Activated CD8-positive, alpha-beta T cell treated with anti-CD3 and anti-CD28 coated beads for 36 hours (primary cell): ENCODE measurements around the gene CLTB. TPM values are rescaled to one million over a fixed set of nuclear protein-coding genes. Genes with fewer than 3 reads are reported as not detected.
A peak's percentile ranks its signal among the peaks of the same experiment; 100 is the strongest.

Experiments used
- ATAC-seq: fragments of 200-7000 bp; cut with Tn5 transposase; one replicate; pipeline ENCODE4 v1.10.0; 2021; ENCODE audit warnings: mild to moderate bottlenecking, moderate library complexity
- CTCF ChIA-PET: fragments of 350-600 bp; sonication (Branson Sonifier 250); formaldehyde crosslinking; loops from one replicate; lab custom pipeline; 2021; ENCODE audit warnings: antibody characterized with exemption; lab: Charles Lee
- POLR2A ChIA-PET: fragments of 350-600 bp; sonication (Branson Sonifier 250); formaldehyde crosslinking; loops from one replicate; lab custom pipeline; 2021; ENCODE audit warnings: antibody characterized with exemption; lab: Charles Lee
- DNase-seq: peaks from one replicate; pipeline ENCODE4 v3.0.0-alpha.2; 2020
- H3K27ac Mint-ChIP-seq: one replicate; pipeline ENCODE4 v1.8.0; 2021; ENCODE audit warnings: mild to moderate bottlenecking, mixed read lengths
- H3K27me3 Mint-ChIP-seq: one replicate; pipeline ENCODE4 v1.8.0; 2021; ENCODE audit warnings: mixed read lengths
- H3K36me3 Mint-ChIP-seq: one replicate; pipeline ENCODE4 v1.8.0; 2021; ENCODE audit warnings: low read depth, mixed read lengths
- H3K4me1 Mint-ChIP-seq: one replicate; pipeline ENCODE4 v1.8.0; 2021; ENCODE audit warnings: low read depth, mixed read lengths
- H3K4me3 Mint-ChIP-seq: one replicate; pipeline ENCODE4 v1.8.0; 2021; ENCODE audit warnings: mild to moderate bottlenecking, moderate library complexity, mixed read lengths
- H3K9me3 Mint-ChIP-seq: one replicate; pipeline ENCODE4 v1.8.0; 2021; ENCODE audit warnings: mixed read lengths
- CTCF ChIP-seq: fragments of 200-600 bp; IDR thresholded peaks from one replicate; pipeline ENCODE4 v1.8.0; 2022; ENCODE audit warnings: antibody characterized with exemption, mild to moderate bottlenecking
- intact Hi-C: fragments of 100-400 bp; cut with micrococcal nuclease; formaldehyde crosslinking; loops from one replicate; pipeline ENCODE4 v1.10.0; 2022
- total RNA-seq, 2 experiments: library from RNA; stranded (reverse); gene quantifications; one replicate each; pipeline ENCODE4 v1.2.3, GENCODE V29; 2021

The CLTB gene
- total RNA-seq, 2 experiments from 2014 or later = 48.2 to 48.6 TPM

GRCh38 chr5:176371621-176372539 lies 44.5 kb downstream of the CLTB start:
- POLR2A ChIA-PET = interaction anchor here (0.6 to 2.1 kb wide), 5 partner anchors 11 to 236 kb away, joined by 3 to 13 read pairs (median 5); no protein-coding TSS in a partner anchor
- TF ChIP-seq CTCF = no peak
- intact Hi-C loops = no loop called here
- H3K27ac Mint-ChIP-seq = no peak overlapping the region
- no peaks in the 10 kb centered on the region for H3K27me3 Mint-ChIP-seq
- ATAC-seq (no peak), DNase-seq (no peak)
- CTCF ChIA-PET = interaction anchor here (0.8 to 0.9 kb wide), 2 partner anchors 9 to 12 kb away, joined by 3 read pairs; no protein-coding TSS in a partner anchor
- H3K9me3 Mint-ChIP-seq = no peaks in the 10 kb centered on the region
- no peak overlapping the region for H3K4me3 Mint-ChIP-seq
- H3K4me1 Mint-ChIP-seq = peaks cover 7% of the 10 kb centered on the region
- peaks cover 21% of the 10 kb centered on the region for H3K36me3 Mint-ChIP-seq

GRCh38 chr5:176369934-176370711 lies 46.2 kb downstream of the CLTB start:
- Mint-ChIP-seq H3K27ac (no peak overlapping the region), H3K27me3 (no peaks in the 10 kb centered on the region), H3K36me3 (peaks cover 20% of the 10 kb centered on the region), H3K4me3 (no peak overlapping the region), H3K9me3 (no peaks in the 10 kb centered on the region), H3K4me1 (peaks cover 12% of the 10 kb centered on the region)
- ChIA-PET CTCF (no interaction called here), POLR2A (interaction anchor here (1.2 to 1.8 kb wide), 3 partner anchors 8 to 17 kb away, joined by 3 to 7 read pairs (median 4); partner anchors contain the start of gene KIAA1191)
- intact Hi-C loops = no loop called here
- no peak for TF ChIP-seq CTCF
- ATAC-seq (no peak), DNase-seq (no peak)

- Mint-ChIP-seq H3K27ac (no peak overlapping the region), H3K9me3 (no peaks in the 10 kb centered on the region), H3K4me1 (peaks cover 15% of the 10 kb centered on the region), H3K4me3 (no peak overlapping the region), H3K27me3 (no peaks in the 10 kb centered on the region), H3K36me3 (peaks cover 20% of the 10 kb centered on the region)
- TF ChIP-seq CTCF = no peak
- ChIA-PET POLR2A (interaction anchor here (2.0 to 2.6 kb wide), 2 partner anchors 14 to 17 kb away, joined by 5 to 14 read pairs; no protein-coding TSS in a partner anchor), CTCF (no interaction called here)
- no peak for DNase-seq
- ATAC-seq = no peak
- intact Hi-C loops = no loop called here
These were observed 47.6 kb downstream of the CLTB start for GRCh38 chr5:176368726-176369125.

- H3K4me3 Mint-ChIP-seq = peak overlapping the region; percentile 75
- peak overlapping the region; percentile 76 for H3K27ac Mint-ChIP-seq
- ATAC-seq = no peak
- peaks cover 21% of the 10 kb centered on the region for H3K4me1 Mint-ChIP-seq
- TF ChIP-seq CTCF = no peak
- H3K36me3 Mint-ChIP-seq = peaks cover 20% of the 10 kb centered on the region
- no peak for DNase-seq
- H3K9me3 Mint-ChIP-seq = no peaks in the 10 kb centered on the region
- intact Hi-C loops = no loop called here
- ChIA-PET POLR2A (interaction anchor here (1.3 to 2.1 kb wide), 3 partner anchors 15 to 22 kb away, joined by 5 to 7 read pairs (median 6); partner anchors contain the start of genes HIGD2A and NOP16), CTCF (no interaction called here)
- no peaks in the 10 kb centered on the region for H3K27me3 Mint-ChIP-seq
These were observed 50.0 kb downstream of the CLTB start for GRCh38 chr5:176366232-176366894.
